ENCODE measurements around the gene NCMAP.

NCMAP gene

DNA sequence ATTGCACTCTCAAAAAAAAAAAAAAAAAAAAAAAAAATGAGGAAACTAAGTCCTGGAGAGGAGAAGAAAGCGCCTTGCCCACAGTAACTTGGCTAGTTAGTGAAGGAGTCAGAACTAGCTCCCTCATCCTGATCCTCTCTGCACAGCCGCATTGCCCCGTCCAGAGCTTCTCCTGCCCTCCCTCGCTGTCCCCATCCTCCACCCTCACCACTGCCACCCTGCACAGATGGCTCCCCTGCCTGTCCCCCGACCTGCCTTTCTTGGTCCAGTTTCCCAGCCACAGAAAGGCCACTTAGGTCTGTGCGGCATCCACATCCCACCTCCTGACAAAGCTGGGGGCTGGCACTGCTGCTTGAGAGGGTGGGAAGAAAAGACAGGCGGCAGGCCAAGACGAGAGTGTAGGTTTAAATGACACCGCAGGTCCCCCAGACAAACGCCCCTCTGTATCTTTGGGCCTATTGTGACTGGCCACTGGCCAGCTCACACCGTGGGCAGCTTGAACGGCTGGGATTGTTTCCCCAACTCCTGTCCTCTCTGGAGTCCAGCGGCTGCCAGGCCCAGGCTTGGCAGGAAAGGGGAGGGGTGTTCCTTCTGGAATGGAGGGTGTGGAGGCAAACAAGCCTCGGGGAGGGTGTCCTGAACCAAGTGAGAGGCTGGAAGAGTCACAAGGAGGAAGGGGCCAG is 20.2 kb downstream of the NCMAP start:
- DNase-seq: no peak

DNA sequence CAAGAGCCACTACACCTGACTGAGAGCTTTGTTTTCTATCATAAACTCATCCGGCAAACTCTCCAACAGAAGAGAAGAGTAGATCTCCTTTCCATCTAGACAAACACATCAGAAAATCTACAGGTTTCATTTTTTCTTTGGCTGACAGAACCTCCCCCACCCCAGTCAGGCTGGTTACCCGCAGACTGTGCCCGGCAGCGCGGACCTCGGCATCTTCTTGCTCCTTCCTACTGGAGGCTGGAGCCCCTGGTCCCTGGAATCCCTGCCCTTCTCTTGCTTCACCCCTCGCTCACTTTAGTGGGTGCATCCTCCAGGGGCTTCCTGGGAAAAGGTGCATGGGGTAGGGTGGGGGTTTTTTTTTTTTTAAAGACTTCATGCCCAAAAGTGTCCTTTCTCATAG is 23.0 kb downstream of the NCMAP start:
- no peak for DNase-seq

DNA sequence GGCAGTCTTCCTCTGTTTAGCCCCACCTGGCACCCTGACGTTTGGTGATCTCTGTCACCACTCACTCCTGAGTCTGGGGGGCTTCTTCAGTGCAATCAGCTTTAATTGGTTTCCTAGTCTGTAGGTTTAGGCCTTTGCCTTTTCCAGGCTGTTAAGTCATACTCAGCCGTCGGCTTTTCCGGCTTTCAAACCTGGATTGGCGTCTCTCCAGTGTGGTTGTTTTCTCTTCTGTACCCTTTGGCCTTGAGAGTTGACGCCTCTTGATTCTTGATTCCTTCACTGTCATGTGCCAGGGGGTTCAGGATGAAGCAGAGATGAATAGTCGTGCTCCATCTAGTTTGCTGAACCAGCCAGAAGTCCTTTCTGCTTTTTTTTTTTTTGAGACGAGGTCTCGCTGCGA is 24.9 kb downstream of the NCMAP start:
- DNase-seq: no peak

DNA sequence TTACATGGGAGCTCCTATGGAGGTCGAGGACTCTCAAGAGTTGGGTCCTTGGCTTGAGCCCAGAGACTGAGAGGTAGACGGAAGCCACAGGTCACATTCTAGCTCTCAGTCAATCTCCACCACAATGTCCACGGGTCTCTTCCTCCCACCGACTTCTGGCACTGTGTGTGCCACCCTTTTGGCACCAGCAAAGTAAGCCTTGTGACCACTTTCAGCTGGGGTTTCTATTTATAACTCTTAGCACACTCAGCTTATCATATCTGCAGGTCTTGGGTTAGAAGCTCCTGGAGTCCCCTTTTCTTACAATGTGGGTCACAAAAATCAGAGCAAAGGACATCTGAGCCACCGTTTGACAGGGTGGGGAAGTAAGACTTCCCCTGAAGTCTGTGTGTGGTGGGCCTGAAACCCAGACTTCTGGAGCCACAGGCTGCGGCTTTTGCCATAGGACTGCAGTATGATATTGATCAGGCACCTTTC is 28.3 kb downstream of the NCMAP start:
- DNase-seq: no peak

DNA sequence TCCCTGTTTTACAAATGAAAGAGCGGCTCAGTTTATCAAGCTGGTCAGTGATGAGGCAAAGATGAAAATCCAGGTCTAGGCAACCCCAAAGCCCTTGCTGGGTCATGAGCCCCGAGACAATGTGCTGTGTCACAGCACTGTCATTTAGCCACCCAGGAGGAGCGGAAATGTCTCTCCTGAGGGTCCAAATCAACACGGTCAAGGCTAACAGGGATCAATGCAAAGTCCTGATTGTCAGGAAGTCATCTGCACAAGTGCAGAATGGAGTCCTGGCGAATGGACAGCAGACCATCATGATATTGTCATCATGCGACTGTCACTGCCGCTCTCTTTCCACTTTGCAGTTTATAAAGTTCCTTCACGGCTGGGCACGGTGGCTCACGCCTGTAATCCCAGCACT is 30.2 kb downstream of the NCMAP start:
- no peak for DNase-seq

DNA sequence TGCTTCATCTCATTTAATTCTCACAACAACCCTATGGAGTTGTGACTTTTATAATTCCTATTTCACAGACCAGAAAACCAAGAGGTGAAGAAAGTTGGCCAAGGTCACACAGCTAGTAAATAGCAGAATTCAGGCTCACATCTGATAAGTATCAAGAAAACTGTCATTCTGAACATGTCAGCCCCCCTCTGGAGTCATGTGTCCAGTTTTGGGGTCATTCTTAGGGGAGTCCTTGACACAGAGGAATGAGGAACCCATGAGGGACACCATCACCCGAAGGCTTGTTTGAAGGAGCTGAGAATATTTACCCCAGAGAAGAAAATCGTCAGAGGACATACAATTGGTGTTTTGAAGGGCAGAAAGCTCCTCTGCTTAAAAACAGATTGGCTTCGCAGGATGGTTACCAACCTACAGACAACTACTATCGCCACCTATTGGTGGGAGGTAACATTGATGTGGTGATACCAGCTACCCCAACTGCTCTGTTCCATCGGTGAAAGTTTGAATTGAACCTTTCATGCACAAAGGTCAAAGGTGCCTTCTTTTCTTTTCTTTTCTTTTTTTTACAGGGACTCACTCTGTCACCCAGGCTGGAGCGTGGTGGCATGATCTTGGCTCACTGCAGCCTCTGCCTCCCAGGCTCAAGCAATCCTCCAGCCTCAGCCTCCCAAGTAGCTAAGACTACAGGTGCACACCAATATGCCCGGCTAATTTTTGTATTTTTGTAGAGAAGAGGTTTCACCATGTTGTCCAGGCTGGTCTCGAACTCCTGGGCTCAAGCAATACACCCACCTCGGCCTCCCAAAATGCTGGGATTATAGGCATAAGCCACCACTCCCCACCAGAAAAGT is 31.3 kb downstream of the NCMAP start:
- DNase-seq: peak; percentile 80

DNA sequence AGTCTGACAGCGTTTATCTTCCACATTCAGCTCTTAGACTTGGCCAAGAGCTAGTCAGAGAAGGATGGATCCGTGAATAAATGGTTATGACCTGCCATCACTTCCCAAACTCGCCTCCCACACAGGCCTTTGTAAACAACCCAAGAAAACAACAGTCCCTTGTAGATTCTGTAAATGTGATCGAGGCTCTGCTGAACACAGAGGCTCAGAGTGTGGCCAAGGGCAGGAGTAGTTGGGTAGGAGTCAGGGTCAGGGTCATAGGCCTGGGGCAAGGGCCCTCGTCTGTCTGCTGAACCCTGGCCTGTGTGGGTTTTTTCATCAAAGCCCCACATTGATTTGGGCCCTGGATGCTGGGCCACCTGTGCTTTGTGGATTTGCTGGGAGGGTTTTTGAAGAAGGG is 32.7 kb downstream of the NCMAP start:
- DNase-seq: no peak

DNA sequence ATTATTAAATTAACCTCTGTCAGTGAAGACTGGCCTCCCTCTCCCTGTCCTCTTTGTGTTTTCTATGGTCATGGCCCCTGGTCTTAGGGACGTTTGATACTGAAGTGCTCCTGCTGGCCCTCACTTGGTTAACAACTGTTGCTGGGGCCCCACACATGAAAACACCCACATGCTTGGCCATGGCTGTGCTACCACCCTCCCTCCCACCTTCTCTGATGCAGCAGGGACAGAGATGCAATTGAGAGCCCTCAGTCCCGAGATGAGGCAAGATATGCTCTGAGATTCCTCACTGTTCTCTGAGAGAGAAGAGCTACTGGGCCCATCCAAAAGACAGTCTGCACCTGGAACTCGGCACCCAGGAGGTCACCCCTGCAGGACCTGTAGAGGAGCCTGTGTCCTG is 33.3 kb downstream of the NCMAP start:
- DNase-seq: no peak

DNA sequence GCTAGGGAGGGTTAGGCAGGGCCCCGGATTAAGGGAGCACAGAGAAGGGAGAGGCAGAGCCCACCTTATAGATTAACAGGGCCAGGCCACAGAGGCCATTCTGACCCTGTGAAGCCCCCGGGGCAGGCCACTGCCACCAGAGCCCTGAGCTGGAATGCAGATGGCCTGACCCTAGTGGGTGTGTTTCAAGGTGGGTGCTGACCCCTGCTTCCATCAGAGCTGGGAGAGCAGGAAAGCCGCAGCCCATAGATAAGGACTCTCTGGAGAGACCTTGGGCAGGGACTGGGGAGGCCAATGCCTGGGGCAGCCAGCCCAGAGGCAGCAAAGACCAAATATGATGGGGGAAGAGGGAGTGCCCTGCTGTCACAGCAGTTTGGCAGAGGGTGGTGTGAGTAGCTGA is 35.9 kb downstream of the NCMAP start:
- no peak for DNase-seq

DNA sequence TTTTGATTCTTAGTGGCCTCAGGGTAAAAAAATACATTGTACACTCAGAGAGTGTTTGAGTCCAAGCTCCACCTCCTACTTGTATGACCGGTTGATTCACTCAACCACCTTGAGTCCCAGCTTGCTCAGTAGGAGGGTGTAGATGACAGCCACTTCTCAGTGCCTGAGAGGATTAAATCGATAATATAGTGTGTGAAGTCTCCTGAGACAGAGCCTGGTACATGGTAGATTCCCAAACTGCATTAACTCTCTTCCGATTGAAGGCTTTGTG is 38.4 kb downstream of the NCMAP start:
- DNase-seq: no peak

DNA sequence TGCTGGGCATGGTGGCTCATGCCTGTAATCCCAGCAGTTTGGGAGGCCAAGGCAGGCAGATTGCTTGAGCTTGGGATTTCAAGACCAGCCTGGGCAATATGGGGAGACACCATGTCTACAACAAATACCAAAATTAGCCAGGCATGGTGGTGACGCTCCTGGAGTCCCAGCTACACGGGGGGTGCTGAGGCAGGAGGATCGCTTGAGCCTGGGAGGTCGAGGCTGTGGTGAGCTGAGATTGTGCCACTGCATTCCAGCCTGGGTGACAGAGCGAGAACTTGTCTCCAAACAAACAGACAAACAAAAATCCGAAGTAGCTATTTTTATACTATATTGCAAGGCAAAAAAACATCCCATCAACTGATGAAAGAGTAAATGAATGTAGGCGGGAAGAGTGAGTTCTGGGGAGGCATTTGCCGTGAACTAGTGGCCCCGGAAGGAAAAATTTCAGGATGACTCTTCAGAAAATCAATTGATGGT is 40.6 kb downstream of the NCMAP start:
- no peak for DNase-seq

DNA sequence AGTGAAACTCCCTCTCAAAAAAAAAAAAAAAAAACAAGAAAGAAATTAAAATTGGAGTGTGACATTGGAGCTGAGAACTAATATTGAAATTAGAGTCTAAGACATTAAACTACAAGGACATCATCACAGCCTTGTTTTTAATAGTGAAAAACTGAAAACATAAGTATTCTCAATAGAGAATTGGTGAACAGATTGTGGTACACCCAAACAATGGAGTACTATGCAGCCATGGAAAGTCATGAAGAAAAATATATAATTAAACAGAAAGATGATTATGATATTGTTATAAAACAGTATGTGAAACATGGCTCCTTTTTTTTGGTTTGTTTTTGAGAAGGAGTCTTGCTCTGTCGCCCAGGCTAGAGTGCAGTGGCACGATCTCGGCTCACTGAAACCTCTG is 43.4 kb downstream of the NCMAP start:
- no peak for DNase-seq

DNA sequence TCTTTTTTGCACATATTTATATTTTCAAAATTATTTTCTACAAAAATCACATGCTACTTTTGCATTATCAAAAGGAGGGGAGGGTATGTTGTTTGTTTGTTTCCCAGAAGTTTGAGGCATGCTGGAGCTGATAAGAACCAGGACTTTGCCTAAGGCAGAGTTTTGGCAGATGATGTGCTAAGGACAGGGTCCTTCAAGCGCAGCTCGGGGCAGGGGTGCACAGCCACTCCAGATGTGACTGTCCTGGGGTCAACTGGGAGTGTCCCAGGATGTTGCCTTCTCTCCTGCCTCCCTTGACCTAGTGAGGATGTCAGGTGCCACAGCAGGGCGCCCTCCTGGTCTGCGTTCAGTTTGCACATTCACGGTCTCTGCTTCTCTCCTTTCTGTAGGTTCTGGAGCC is 44.7 kb downstream of the NCMAP start:
- DNase-seq: no peak

DNA sequence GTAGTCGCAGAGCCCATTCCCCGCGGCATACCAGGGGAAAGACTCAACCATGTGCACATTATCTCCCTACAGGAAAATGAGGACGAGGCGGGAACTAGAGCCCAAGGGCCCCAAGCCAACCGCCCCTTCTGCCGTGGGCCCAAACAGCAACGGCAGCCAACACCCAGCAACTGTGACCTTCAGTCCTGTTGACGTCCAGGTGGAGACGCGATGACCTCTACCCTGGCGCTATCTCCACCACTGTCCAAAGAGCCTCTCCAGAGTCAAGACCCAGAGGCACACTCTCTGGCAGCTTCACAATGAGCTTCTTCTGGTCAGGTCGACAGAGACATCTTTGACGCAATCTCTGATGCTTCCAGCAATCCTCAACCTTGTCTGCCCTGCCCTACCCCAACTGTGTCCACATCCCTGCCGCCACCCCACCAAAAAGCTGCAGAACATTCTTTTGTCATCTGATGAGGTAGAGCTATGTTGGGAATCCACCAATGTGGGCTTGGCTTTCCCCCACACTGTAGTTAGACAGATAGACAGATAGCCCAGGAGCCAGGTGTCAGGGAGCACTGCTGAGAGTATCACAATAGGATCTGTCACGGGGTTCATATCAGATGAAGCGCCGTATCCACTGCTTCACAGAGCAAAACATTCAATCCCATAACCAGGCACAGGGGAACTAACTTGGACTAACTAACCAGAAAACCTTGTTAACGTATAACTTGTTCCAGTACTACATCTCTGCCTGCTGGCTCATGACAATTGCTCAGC is 49.8 kb downstream of the NCMAP start:
- no peak for DNase-seq

DNA sequence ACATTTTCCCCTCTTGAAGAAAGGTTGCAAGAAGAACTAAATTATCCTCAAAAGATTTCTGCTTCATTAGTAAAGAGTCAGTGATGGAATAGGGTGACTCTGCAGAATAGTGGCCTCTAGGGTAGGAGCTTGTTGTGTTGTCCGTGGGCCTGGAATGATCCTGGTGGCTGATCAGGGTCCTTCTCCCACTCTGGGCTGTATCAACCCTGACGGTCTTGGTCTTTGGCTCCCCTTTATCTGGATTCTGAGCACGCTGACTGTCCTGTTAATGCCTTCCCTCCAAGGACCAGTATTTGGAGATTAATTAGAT is 50.4 kb downstream of the NCMAP start:
- DNase-seq: no peak

DNA sequence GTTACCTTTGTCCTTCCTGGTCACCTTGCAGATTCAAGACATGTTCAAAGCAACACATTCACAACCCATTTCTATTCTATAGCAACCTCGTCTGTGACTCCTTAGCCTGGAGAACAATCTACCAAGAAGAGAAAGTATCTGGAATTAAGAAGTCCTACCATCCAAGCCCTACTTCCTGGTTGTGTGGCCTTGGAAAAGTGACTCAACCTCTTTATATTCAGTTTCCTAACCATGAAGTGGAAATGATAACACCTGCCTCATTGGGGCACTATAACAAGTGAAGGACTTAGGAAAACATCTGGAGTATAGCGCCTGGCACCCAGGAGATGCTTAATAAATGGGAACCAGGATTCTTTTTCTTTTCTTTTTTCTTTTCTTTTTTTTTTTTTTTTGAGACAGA is 50.7 kb downstream of the NCMAP start:
- DNase-seq: no peak

DNA sequence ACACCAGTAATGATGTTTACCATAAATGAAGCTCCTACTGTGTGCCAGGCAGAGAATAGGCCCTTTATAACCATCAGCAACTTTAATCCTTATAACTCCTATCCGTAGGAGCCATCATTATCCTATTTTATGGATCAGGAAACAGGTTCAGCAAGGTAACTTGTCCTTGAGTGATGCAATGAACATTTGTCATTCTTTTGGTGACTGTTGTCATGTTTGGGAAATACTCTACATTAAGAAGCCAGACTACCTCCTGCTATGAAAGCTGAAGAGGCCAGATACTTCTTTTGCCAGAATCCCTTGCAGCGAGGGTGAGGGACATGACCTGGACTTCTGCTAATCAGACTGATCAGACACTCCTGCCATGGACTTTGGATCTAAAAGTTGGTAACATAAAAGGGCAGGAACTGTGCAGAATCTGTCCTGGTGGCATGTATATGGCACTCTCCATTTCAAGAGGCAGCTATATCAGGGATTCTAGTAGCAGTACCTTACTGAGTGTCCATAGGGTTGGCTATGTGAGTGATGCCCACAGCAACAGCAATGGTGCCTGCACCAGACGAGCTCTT is 54.1 kb downstream of the NCMAP start:
- DNase-seq: no peak

DNA sequence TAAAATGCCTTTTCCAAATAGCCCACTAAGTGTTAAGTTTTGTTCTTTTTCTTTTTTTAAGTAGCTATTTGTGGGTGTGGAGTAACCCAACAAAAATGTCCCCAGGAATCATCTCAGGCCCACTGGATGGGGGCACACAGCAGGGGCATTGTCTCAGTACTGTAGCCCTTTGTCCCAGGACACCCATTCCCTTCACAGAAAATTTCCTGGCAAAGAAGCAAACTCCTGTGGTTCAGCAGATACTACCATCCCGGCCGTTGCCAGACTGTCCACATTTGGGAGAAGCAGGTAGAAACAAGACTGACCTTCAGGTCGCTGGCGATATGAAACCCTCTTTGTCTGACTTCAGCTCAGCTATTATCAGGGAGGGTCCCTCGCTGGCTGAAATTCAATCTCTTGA is 63.5 kb downstream of the NCMAP start:
- DNase-seq: no peak

DNA sequence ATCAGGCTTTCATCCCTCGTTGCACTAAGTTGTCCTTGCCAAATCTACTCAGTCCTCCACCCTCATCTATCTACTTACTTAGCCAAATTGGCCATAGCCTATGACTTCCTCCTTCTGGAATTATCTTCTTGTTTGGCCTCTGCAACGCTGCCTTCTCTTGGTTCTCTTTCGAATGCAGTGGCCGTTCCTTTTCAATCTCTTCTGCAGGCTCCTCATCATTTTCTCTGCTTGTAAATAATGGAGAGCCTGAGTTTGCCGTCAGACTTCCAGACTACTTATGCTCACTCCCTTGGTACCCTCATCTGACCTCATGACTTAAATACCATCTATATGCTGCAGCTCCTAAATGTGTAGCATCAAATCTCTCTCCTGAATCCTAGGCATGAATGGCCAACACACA is 64.8 kb downstream of the NCMAP start:
- DNase-seq: no peak

DNA sequence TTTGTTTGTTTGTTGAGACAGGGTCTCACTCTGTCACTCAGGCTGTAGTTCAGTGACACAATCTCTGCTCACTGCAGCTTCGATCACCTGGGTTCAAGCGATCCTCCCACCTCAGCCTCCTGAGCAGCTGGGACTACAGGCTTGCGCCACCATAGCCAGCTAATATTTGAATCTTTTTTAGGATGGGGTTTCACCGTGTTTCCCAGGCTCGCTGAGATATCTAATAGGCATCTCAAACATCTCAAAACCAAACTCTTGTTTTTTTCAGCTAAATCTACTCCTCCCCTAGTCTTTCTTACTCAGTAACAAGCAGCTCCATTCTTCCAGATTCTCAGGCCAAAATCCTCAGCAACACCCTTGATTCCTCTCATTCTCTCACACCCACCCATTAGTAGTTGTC is 65.2 kb downstream of the NCMAP start:
- DNase-seq: no peak

DNA sequence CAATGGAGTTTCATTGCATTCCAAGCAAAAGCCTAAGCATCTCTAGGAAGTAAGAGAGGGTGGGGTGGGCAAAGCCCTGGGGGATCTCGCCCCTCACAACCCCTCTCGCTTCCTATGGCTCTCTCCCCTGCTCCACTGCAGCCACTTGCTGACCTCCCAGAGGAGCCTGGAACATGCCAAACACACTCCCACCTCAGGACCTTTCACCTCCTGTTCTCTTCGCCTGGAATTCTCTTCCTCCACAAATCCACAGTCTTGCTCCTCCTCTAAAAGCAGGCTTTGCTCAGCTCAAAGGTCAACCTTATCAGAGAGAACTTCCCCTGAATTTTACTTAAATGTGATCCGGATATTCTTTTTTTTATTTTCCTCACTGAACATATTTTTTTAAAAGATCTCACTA is 66.3 kb downstream of the NCMAP start:
- no peak for DNase-seq

DNA sequence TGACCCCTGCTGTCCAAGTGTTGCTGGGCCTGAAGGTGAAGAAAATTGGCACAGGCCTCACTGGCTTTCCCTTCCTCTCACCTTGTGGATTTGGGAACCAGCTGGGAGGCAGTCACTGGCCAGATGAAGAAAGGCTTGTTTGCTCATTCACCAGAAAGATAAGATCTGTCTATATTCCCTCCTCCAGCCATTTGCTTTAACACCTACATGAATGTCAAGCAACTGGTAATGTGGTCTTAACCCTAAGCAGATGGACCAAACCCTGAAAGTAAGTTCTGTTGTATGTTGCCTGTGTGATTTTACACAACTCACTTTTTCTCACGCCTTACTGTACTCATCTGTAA is 76.9 kb downstream of the NCMAP start:
- DNase-seq: no peak

DNA sequence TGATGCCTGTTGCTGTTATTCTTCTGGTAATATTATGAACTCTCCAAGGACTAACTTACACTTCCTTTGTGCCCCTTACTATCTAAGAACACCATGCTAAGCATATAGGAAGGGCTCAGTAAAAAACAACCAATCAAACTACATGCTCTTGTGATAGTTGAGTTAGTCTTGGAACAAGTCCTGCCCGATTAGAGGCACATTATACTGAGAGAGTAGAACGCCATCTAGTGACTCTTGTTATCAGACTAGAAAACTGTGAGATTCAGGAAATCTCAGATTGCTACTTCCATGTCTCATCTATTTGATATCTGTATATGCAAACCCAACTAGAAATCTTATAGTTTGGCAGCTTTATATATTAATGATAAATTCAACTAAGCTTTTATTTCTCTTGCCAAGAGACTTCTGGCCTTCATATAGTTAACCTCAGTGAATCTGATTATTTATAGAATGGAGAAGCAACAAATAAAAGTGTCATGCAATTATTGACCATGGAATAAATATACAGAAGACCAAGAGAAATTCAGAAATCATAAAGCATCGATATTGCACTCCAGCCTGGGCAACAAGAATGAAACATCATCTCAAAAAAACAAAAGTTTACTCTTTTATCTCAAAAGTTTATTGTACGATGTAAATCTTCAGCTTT is 79.4 kb downstream of the NCMAP start:
- DNase-seq: peak; percentile 73
